WTC11 (cell line): Measurements from ENCODE around the gene CHMP1A.

Experiments
- ESRRA ChIP-seq: sonication (generic); formaldehyde crosslinking; IDR thresholded peaks from 2 replicates; pipeline ENCODE4 v1.8.1; 2022; ENCODE audit warnings: mild to moderate bottlenecking, missing genetic modification reagents, borderline replicate concordance
- NR2C2 ChIP-seq: sonication (generic); formaldehyde crosslinking; IDR thresholded peaks from 2 replicates; pipeline ENCODE4 v1.8.0; 2022; ENCODE audit warnings: mild to moderate bottlenecking, missing genetic modification reagents
- SOX15 ChIP-seq: fragments of 250-450 bp; sonication (Bioruptor Pico); IDR thresholded peaks from 2 replicates; pipeline ENCODE4 v1.9.0; 2021; ENCODE audit warnings: mild to moderate bottlenecking
- STAT6 ChIP-seq: sonication (generic); formaldehyde crosslinking; conservative IDR thresholded peaks from 2 replicates; pipeline ENCODE4 v1.8.1; 2023; ENCODE audit warnings: mild to moderate bottlenecking, low read depth, missing genetic modification reagents, moderate library complexity
- USF2 ChIP-seq: sonication (generic); formaldehyde crosslinking; IDR thresholded peaks from 2 replicates; pipeline ENCODE4 v1.8.1; 2023; ENCODE audit warnings: mild to moderate bottlenecking, missing genetic modification reagents, moderate library complexity
- ZNF281 ChIP-seq: sonication (generic); formaldehyde crosslinking; IDR thresholded peaks from 2 replicates; pipeline ENCODE4 v1.8.0; 2023; ENCODE audit warnings: mild to moderate bottlenecking, missing genetic modification reagents
- TF ChIP-seq, protein P1 (sequence below): sonication (generic); formaldehyde crosslinking; IDR thresholded peaks from 2 replicates; pipeline ENCODE4 v1.8.0; 2023; ENCODE audit warnings: missing genetic modification reagents
- TF ChIP-seq, protein P2 (sequence below): fragments of 200-600 bp; IDR thresholded peaks from 2 replicates; pipeline ENCODE4 v1.8.0; 2022; ENCODE audit warnings: antibody characterized with exemption

DNA sequence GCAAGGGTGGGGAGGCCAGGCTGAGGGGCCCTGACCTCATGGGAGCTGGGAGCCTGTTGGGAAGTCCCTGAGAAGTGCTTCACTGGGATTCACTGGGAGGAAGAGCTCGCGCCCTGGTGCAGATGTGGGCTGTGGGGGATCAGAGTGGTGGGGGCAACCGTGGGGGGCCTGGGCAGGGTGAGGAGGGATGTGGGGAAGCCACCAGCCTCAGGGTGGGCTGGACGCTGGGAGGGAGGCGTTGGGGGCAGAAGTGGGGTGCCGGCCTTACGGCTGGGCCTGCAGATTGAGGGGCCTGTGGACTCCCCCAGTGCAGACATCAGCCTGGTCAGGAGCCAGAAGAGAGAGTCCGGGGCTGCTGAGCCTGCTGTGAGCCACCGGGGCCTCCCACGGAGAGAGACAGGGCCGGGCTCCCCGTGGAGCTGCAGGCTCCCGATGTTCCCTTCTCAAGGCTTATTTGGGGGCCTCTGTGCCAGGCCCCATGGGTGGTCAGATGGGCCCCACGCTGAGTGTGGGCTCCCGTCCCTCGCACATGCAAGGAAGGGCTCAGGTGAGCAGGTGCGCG is 36.3 kb downstream of the CHMP1A start:
- TF ChIP-seq, protein P1, sequence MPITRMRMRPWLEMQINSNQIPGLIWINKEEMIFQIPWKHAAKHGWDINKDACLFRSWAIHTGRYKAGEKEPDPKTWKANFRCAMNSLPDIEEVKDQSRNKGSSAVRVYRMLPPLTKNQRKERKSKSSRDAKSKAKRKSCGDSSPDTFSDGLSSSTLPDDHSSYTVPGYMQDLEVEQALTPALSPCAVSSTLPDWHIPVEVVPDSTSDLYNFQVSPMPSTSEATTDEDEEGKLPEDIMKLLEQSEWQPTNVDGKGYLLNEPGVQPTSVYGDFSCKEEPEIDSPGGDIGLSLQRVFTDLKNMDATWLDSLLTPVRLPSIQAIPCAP (CRISPR knock-in tag): no peak
- TF ChIP-seq ESRRA (CRISPR knock-in tag) (no peak), NR2C2 (CRISPR knock-in tag) (no peak), STAT6 (CRISPR knock-in tag) (no peak), USF2 (no peak), ZNF281 (CRISPR knock-in tag) (no peak), SOX15 (CRISPR knock-in tag) (no peak)
- TF ChIP-seq, protein P2, sequence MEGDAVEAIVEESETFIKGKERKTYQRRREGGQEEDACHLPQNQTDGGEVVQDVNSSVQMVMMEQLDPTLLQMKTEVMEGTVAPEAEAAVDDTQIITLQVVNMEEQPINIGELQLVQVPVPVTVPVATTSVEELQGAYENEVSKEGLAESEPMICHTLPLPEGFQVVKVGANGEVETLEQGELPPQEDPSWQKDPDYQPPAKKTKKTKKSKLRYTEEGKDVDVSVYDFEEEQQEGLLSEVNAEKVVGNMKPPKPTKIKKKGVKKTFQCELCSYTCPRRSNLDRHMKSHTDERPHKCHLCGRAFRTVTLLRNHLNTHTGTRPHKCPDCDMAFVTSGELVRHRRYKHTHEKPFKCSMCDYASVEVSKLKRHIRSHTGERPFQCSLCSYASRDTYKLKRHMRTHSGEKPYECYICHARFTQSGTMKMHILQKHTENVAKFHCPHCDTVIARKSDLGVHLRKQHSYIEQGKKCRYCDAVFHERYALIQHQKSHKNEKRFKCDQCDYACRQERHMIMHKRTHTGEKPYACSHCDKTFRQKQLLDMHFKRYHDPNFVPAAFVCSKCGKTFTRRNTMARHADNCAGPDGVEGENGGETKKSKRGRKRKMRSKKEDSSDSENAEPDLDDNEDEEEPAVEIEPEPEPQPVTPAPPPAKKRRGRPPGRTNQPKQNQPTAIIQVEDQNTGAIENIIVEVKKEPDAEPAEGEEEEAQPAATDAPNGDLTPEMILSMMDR: no peak
